GM19043 (cell line): Measurements from ENCODE around the gene SIGLEC7.
"Not testable (repeated sequence)": the region's sequence is repeated elsewhere in the genome, so short reads cannot be mapped to it uniquely, and the experiment has no call there.

ENCODE experiments used
- ATAC-seq: cut with Tn5 transposase; IDR thresholded peaks from one replicate; pipeline ENCODE4 v1.9.1; 2021; ENCODE audit warnings: low read depth; ENCODE audit not compliant: unreplicated experiment

The SIGLEC7 gene

DNA sequence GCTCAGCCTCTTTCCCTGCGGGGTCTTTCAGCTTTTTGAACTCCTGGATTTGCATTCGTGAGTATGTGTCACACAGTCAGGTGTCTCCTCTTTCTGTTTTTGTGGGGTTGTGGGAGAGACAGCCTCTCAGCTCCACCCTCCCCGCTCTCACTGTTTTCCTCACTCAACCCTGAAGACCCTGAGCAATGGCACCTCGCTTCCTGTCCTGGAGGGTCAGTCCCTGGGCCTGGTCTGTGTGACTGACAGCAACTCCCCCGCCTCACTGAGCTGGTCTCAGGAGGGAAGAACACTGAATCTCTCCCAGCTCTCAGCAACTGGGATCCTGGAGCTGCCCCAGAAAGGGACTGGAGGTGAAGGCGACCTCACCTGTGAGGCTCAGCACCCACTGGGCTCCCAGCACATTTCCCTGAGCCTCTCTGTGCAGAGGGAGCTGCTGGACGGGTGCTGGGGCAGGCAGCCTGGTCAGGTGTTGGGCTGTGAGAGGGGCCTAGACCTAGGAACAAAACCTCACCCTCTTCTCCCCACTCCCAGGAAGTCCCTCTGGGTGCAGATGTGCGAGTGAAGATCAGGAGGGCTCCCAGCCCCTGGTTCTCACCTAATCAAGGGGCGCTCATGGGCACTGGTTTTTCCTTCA is 4.2 kb upstream of the SIGLEC7 start:
- no peak for ATAC-seq

DNA sequence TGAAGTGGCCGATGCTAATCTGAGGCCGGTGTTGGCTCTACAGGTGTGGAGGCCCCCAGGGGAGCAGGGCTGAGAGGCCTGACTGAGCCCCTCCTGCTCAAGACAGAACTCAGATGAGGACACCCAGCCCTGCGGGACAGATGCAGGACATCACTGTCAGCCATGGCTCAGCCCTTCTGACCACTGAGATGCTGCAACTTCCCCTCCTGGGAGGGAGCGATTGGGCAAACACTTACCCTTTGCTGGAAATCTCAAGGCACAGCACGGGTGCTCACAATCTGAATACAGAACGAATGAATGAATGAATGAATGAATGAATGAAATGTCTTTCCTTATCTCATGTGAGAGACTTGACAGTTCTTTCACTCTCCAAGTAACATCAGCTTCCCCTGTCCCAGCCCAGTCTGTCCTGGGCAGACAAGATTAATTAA is 3.5 kb upstream of the SIGLEC7 start:
- no peak for ATAC-seq

DNA sequence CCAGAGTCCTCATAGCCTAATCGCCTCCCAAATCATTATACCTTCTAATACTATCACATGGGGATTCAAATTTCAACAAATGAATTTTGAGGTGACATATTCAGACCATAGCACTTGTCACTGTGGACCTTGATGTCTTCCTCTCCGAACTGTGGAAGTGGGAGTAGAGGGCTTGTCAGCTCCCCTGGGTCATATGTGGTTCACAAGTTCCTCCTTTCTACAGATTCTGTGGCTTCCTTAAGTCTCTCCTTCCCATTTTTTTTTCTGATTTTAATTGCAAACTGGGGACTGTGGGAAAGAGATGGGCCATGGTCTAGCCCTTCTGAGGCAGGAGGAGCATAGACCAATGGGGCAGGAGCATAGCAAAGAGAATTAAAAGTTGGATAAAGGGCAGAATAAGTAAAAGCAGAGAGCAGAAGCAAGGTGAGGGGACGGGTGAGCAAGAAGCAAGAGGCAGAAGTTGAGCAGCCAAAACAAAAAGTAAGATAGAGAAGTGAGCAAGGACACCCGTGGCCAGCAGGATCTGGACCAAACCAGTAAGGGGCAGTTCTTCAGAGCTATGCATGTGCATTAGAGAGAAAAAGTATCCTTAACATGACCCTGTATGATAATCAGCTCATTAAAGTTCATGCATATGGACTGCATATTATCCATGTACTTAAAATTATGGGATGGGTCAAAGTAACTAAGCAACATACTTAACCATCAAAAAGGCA is 2.6 kb upstream of the SIGLEC7 start:
- ATAC-seq: no peak

DNA sequence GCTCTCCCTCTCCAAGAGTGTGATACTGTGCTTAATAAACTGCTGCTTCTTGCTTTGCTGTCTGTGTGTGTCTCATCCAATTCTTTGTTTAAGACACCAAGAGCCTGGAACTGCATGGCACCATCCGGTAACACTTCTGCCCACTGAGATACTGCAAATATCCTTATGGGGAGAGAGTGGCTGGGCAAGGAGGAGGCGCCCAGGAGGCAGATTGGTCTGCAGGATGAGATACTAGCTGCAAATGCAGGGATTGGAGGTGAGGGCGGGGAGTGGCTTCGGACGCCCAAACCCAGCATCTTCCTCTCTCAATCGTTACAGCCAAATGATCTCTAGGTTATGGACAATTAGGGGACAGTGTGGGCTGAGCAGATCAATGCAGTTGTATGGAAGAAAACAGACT is 1.7 kb upstream of the SIGLEC7 start:
- ATAC-seq: no peak

- ATAC-seq: no peak
These were observed 920 bp upstream of the SIGLEC7 start for GRCh38 chr19:51141181-51141580.

GRCh38 chr19:51142809-51143475 is 841 bp downstream of the SIGLEC7 start:
- ATAC-seq: not testable (repeated sequence)

DNA sequence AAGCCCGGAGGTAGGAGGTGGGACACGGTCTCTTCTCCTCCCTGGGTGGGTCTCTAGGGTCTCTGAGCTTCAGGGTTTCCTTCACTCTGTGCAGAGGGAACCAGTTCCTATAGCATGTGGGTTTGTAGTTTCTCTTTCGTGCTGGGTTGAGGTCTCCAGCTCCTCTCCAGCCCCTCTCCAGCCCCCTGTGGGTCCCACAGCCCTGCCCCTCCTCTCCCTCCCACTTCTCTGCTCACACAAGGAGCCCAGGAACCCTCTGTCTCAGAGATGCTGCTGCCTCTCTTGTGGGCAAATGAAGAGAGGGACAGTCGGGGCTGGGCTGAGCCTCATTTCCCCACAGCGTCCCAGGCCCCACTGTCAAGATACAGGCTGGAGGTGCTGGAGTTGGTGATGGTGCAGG is 1.4 kb downstream of the SIGLEC7 start:
- ATAC-seq: no peak

DNA sequence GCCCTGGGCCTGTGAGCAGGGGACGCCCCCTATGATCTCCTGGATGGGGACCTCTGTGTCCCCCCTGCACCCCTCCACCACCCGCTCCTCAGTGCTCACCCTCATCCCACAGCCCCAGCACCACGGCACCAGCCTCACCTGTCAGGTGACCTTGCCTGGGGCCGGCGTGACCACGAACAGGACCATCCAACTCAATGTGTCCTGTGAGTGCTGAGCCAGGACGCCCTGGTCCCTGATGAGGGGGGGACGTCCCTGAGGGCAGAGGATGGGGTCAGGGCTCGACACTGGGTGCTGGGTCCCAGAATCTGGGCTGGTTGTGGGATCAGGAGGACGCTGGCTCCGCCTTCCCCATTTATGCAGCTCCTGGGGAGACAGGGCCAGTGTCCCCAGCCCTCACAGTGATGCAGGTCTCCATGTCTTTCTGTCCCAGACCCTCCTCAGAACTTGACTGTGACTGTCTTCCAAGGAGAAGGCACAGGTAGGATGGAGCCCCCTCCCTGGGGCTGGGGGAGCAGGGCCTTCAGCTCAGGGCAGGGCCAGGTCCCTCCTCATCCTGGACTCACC is 2.5 kb downstream of the SIGLEC7 start:
- no peak for ATAC-seq

- no peak for ATAC-seq
These were observed 3.9 kb downstream of the SIGLEC7 start for GRCh38 chr19:51145916-51146493.

- ATAC-seq: no peak
These were observed 4.7 kb downstream of the SIGLEC7 start for GRCh38 chr19:51146751-51147150.

- no peak for ATAC-seq
These were observed 5.6 kb downstream of the SIGLEC7 start for GRCh38 chr19:51147663-51148062.

DNA sequence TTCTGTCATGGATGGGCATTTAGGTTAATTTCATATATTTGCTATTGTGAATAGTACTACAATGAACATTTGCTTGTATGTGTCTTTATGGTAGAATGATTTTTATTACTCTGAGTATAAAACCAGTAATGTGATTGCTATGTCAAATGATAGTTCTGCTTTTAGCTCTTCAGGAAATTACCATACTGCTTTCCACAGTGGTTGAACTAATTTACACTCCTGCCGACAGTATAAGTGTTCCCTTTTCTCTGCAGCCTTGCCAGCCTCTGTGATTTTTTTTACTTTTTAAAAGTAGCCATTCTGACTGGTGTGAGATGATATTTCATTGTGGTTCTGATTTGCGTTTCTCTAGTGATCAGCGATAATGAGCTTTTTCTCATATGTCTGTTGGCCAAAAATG is 6.5 kb downstream of the SIGLEC7 start:
- no peak for ATAC-seq

DNA sequence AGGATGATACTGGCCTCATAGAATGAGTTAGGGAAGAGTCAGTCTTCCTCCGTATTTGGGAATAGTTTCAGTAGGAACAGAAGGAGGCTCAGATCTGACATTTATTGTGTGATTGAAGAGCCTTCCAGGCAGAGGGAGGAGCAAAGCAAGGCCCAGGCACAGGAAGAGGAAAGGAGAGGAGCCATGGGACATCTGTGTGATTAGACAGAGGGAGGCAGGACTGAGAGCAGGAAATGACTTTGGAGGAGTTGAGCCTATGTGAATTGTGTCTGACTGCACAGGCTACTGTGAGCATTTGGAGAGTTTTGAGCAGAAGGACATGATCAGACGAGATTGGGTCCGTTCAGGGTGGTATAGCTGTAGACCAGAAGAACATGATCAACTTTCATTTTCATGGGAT is 8.5 kb downstream of the SIGLEC7 start:
- ATAC-seq: no peak

- ATAC-seq: no peak
These were observed 14.6 kb downstream of the SIGLEC7 start for GRCh38 chr19:51156710-51157109.

DNA sequence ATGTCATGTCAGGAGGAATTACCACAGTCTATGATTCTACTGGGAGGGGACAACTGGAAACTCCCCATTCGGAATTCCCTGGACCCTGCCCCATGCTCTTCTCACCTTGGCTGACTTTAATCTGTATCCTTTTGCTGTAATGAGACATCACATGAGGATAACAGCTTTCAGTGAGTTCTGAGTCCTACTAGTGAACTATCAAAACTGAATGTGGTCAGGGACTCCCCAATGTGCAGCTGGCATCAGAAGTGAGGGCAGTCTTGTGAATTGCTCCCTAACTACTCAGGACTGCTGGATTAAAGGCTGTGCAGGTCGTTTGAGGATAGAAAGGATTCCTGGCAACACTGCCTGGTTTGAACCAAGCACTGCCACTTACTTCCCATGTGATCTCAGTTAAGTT is 15.2 kb downstream of the SIGLEC7 start:
- no peak for ATAC-seq

DNA sequence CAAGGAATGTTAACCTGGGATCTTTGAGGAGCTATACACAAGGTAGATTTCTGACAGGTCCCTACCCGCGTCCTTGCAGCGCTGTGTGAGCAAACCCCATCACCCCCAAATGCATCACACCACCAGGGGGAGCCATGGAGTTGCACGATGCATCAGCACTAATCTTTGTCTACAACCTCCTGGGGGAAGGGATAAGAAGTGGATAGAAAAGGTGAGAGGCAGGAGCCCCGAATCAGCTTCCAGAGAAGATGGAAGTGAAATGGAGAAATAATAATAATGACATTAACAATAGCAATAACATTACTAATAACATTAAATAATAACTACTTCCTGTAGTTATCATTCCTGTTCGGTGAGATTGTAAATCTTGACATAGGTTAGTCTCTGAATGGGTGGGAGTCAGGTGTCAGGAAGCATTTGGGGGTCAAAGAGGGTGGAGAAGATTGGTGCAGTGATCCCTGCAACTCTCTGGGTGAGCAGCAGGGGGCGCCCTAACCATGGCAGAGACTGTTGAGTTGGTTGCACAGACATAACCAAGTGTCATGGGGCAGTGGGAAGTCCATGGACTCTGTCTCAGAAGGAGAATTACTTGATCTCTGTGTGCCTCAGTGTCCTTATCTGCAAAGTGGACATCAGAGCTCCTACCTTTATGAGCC is 16.5 kb downstream of the SIGLEC7 start:
- no peak for ATAC-seq

- no peak for ATAC-seq
These were observed 17.6 kb downstream of the SIGLEC7 start for GRCh38 chr19:51159656-51160055.

- ATAC-seq: no peak
These were observed 19.2 kb downstream of the SIGLEC7 start for GRCh38 chr19:51161266-51161665.

GRCh38 chr19:51161867-51162496 is 19.9 kb downstream of the SIGLEC7 start:
- no peak for ATAC-seq

DNA sequence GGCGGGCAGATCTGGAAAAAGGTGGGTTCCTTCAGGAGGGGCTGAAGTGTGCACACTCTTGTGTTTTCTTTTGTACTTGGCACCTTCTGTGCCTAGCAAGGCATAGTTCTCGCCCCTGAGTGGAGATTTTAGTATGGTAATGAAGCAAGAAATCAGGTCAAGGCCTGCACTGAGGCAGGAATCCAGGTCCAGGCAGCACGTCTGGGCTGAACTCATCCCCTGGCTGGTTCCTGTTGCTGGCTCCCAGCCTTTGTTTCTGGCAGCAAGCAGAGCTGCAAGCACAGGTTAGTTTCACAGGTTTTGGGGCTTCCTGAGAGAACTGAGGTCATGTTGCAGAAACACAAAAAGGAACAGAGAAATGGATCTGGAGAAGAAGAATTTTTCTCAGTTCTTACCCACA is 21.2 kb downstream of the SIGLEC7 start:
- no peak for ATAC-seq
